Activated naive CD4-positive, alpha-beta T cell treated with anti-CD3 and anti-CD28 coated beads, Interleukin-2, amount 10 ng/mL, durations not matched to agents 7 days and 5 days (primary cell): ENCODE data around the gene GOLIM4.
"Not testable (repeated sequence)": the region's sequence is repeated elsewhere in the genome, so short reads cannot be mapped to it uniquely, and the experiment has no call there.

Experiments used
- CTCF ChIA-PET: fragments of 350-600 bp; sonication (Branson Sonifier 250); formaldehyde crosslinking; loops from one replicate; lab custom pipeline; 2021; ENCODE audit warnings: antibody characterized with exemption; lab: Charles Lee
- DNase-seq: peaks from one replicate; pipeline ENCODE4 v3.0.0-alpha.2; 2020
- H3K27ac Mint-ChIP-seq: one replicate; pipeline ENCODE4 v1.8.0; 2021; ENCODE audit warnings: mild to moderate bottlenecking, moderate library complexity, mixed read lengths
- H3K27me3 Mint-ChIP-seq: one replicate; pipeline ENCODE4 v1.8.0; 2021; ENCODE audit warnings: mild to moderate bottlenecking, mixed read lengths
- H3K36me3 Mint-ChIP-seq: one replicate; pipeline ENCODE4 v1.8.0; 2021; ENCODE audit warnings: mixed read lengths
- H3K4me1 Mint-ChIP-seq: one replicate; pipeline ENCODE4 v1.8.0; 2021; ENCODE audit warnings: mixed read lengths
- H3K4me3 Mint-ChIP-seq: one replicate; pipeline ENCODE4 v1.8.0; 2021; ENCODE audit warnings: mild to moderate bottlenecking, moderate library complexity, mixed read lengths
- H3K9me3 Mint-ChIP-seq: one replicate; pipeline ENCODE4 v1.8.0; 2021; ENCODE audit warnings: mixed read lengths

The GOLIM4 gene, protein sequence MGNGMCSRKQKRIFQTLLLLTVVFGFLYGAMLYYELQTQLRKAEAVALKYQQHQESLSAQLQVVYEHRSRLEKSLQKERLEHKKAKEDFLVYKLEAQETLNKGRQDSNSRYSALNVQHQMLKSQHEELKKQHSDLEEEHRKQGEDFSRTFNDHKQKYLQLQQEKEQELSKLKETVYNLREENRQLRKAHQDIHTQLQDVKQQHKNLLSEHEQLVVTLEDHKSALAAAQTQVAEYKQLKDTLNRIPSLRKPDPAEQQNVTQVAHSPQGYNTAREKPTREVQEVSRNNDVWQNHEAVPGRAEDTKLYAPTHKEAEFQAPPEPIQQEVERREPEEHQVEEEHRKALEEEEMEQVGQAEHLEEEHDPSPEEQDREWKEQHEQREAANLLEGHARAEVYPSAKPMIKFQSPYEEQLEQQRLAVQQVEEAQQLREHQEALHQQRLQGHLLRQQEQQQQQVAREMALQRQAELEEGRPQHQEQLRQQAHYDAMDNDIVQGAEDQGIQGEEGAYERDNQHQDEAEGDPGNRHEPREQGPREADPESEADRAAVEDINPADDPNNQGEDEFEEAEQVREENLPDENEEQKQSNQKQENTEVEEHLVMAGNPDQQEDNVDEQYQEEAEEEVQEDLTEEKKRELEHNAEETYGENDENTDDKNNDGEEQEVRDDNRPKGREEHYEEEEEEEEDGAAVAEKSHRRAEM

DNA sequence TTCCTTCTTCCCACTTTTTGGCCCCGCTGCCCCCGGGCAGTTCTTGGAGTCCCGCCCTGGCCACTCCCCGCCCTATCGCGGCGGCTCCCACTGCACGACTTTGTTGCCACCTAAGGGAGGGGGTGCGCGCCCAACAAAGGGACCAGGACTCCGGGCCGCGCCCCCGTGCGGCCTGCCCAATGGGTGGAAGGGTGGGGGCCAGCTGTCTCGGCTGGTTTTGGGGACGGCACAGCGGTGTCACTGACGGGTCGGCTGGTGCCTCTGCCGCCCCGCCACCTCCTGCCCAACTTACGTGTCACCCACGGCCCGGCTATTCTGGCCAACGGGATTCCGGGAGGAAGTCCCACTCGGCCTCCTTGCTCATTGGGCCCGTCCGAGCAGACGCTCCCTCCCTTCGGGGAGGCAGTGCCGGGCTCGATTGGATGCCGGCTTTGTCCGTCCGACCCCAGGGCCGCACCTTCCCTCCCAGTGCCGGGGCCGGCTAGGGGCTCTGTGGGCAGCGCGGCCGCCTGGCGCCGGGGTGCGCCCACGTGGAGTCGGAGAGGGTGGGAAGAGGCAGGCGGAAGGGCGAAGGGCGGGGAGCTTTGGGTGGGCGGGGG lies at the start of gene GOLIM4:
GOLIM4 (minus strand) TSS at position 314 of the 599 bp plus-strand sequence. CDS start 639 bp downstream, outside the sequence.
- CTCF ChIA-PET, result no interaction called here
- Mint-ChIP-seq H3K27ac (no peak within 1 kb of the TSS), H3K36me3 (no peaks in the 10 kb centered on the region), H3K9me3 (no peaks in the 10 kb centered on the region), H3K27me3 (peaks cover 30% of the 10 kb centered on the region), H3K4me3 (peak within 1 kb of the TSS; percentile 64), H3K4me1 (peaks cover 11% of the 10 kb centered on the region)
- DNase-seq, result peak; percentile 43

DNA sequence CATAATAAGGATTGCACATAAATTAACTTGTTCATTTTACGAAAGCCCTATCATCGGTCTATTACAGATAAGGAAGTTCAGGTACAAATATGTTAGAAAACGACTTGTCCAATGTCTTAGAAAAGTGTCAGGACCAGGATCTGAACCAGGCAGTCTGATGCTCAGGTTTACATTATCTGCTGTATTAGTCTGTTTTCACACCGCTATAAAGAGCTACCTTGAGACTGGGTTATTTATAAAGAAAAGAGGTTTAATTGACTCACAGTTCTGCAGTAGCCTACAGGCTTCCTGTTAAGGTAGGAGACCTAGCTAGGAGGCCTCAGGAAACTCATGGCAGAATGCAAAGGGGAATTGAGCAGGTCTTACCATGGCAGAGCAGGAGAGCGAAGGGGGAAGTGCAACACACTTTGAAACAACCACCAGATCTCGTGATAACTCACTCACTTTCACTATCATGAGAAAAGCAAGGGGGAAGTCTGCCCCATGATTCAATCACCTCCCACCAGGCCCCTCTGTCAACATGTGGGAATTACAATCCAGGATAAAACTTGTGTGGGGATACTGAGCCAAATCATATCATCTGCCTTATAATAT lies 45.8 kb upstream of the GOLIM4 start:
- Mint-ChIP-seq H3K4me3 (no peak overlapping the region), H3K4me1 (no peaks in the 10 kb centered on the region), H3K9me3 (no peaks in the 10 kb centered on the region), H3K27ac (no peak overlapping the region), H3K27me3 (no peaks in the 10 kb centered on the region), H3K36me3 (no peaks in the 10 kb centered on the region)
- CTCF ChIA-PET, result no interaction called here
- DNase-seq, result no peak

DNA sequence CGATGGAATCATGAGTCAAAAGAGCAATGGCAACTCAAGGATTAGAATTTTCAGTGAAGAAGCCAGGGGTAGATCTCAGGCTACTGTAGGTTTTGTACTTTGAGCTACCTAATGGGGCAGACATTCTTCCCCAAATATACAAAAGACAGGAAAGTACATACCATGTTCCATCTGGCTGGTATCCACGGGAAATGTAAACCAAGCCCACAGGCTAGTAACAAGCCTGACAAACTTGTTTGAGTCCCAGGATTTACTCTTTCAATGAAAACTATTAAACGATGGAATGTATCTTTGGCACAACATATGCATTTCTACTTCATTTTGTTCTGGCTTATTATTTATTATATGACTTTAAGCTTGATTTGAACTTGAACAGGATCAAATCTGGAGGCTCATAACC lies 44.2 kb upstream of the GOLIM4 start:
- Mint-ChIP-seq H3K9me3 (no peaks in the 10 kb centered on the region), H3K4me1 (no peaks in the 10 kb centered on the region), H3K4me3 (no peak overlapping the region), H3K36me3 (no peaks in the 10 kb centered on the region), H3K27me3 (no peaks in the 10 kb centered on the region), H3K27ac (no peak overlapping the region)
- DNase-seq, result no peak
- CTCF ChIA-PET, result no interaction called here

DNA sequence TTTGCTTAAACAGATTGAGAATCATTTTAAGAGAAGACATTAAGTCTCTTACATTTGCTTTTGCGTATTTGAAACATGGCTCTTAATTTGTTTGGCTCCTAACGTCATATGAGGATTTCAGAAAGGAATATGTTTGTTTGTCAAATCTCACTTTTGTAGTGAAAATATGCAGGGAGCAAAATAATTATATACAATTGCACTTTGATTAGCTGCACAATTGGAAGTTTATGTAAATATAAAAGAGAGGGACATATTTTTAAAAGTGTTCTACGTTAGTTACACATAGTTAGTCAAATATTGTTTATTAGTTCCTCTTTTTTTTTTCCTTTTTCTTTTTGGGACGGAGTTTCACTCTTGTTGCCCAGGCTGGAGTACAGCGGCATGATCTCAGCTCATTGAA lies 42.7 kb upstream of the GOLIM4 start:
- DNase-seq, result no peak
- Mint-ChIP-seq H3K36me3 (no peaks in the 10 kb centered on the region), H3K27ac (no peak overlapping the region), H3K4me3 (no peak overlapping the region), H3K27me3 (no peaks in the 10 kb centered on the region), H3K4me1 (no peaks in the 10 kb centered on the region), H3K9me3 (no peaks in the 10 kb centered on the region)
- CTCF ChIA-PET, result no interaction called here

DNA sequence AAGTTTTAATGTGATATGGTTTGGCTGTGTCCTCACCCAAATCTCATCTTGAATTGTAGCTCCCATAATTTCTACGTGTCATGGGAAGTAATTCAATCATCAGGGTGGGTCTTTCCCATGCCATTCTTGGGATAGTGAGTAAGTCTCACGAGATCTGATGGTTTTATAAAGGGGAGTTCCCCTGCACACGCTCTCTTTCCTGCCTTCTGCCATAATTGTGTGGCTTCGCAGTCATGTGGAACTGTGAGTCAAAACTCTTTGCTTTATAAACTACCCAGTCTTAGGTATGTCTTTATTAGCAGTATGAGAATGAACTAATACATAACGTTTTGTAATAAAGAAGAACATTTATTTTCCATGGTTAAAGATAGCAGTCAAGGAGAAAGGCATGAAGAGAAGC lies 39.2 kb upstream of the GOLIM4 start:
- H3K9me3 Mint-ChIP-seq, result no peaks in the 10 kb centered on the region
- no peaks in the 10 kb centered on the region for H3K27me3 Mint-ChIP-seq
- H3K4me1 Mint-ChIP-seq, result no peaks in the 10 kb centered on the region
- CTCF ChIA-PET, result no interaction called here
- no peaks in the 10 kb centered on the region for H3K36me3 Mint-ChIP-seq
- H3K27ac Mint-ChIP-seq, result no peak overlapping the region
- DNase-seq, result no peak
- H3K4me3 Mint-ChIP-seq, result no peak overlapping the region

DNA sequence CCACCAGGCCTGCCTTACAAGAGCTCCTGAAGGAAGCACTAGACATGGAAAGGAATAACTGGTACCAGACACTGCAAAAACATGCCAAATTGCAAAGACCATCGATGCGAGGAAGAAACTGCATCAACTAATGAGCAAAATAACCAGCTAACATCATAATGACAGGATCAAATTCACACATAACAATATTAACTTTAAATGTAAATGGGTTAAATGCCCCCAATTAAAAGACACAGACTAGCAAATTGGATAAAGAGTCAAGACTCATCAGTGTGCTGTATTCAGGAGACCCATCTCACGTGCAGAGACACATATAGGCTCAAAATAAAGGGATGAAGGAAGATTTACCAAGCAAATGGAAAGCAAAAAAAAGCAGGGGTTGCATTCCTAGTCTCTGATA lies 34.5 kb upstream of the GOLIM4 start:
- DNase-seq, H3K9me3 Mint-ChIP-seq, CTCF ChIA-PET, H3K4me1 Mint-ChIP-seq, H3K36me3 Mint-ChIP-seq, H3K4me3 Mint-ChIP-seq, H3K27me3 Mint-ChIP-seq, H3K27ac Mint-ChIP-seq: not testable (repeated sequence)

DNA sequence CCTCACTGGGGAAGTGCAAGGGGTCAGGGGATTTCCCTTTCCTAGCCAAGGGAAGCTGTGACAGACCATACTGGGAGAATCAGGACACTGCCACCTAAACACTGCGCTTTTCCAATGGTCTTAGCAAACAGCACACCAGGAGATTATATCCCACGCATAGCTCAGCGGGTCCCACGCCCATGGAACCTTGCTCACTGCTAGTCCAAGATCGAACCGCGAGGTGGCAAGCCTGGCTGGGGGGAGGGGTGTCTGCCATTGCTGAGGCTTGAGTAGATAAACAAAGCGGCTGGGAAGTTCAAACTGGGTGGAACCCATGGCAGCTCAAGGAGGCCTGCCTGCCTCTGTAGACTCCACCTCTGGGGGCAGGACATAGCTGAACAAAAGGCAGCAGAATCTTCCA lies 32.7 kb upstream of the GOLIM4 start:
- H3K9me3 Mint-ChIP-seq, H3K4me3 Mint-ChIP-seq, CTCF ChIA-PET, H3K27me3 Mint-ChIP-seq, DNase-seq, H3K4me1 Mint-ChIP-seq, H3K36me3 Mint-ChIP-seq, H3K27ac Mint-ChIP-seq: not testable (repeated sequence)

DNA sequence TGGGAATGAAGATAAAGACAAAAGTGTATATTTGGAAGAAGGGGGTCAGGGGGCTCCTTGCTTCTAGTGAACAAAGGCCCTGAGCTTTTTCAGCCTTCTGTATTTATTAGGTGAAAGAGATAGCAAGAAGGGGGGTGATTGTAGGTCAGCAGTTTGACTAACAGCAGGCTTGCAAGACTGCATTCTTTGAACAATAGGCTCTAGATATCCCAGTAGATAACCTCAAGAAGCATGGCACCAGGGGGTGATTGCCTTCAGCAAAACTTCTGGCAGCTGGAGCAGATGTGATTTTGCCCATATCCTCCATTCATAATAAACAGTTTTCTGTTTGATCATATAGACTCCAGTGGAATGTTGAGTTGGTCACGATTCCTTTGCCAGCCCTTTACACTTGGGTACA lies 31.7 kb upstream of the GOLIM4 start:
- Mint-ChIP-seq H3K4me1 (no peaks in the 10 kb centered on the region), H3K9me3 (peaks cover 2% of the 10 kb centered on the region), H3K27me3 (no peaks in the 10 kb centered on the region), H3K4me3 (no peak overlapping the region), H3K27ac (no peak overlapping the region), H3K36me3 (no peaks in the 10 kb centered on the region)
- DNase-seq, result no peak
- CTCF ChIA-PET, result no interaction called here

DNA sequence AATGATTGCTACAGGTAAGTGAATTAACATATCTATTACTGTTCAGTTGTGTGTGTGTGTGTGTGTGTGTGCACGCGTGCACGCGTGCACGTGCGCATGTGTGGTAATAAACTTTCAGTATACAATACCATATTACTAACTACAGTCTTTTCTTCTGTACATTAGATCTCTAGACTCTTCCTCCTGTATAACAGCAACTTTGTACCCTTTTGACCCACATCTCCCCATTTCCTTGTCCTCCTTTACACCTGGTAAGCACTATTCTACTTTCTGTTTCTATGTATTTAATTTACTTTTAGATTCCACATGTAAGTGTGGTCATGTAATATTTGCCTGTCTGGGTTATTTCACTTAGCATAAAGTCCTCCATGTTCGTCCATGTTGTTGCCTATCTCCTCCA lies 29.1 kb upstream of the GOLIM4 start:
- DNase-seq, result no peak
- Mint-ChIP-seq H3K36me3 (no peaks in the 10 kb centered on the region), H3K27ac (no peak overlapping the region), H3K27me3 (no peaks in the 10 kb centered on the region), H3K9me3 (peaks cover 2% of the 10 kb centered on the region), H3K4me3 (no peak overlapping the region), H3K4me1 (no peaks in the 10 kb centered on the region)
- CTCF ChIA-PET, result no interaction called here

DNA sequence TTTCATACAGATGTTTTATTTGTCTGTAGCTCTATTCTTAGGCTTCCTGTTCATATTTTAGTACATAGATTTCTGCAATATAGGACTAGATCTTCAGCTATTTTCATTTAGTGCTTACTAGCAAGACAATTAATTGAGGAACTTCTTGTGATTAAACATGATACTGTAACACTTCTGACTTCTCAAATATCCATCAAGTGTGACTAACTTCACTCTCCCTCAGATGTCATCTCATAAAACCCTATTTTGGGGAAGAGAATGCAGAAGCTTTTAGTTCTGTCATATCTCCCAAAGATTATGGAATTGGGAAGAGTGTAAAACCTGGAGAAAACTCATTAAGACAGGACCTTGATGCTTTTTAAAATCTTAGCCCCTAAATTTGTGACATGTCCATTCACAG lies 28.6 kb upstream of the GOLIM4 start:
- no peak overlapping the region for H3K4me3 Mint-ChIP-seq
- CTCF ChIA-PET, result no interaction called here
- DNase-seq, result no peak
- no peak overlapping the region for H3K27ac Mint-ChIP-seq
- H3K27me3 Mint-ChIP-seq, result no peaks in the 10 kb centered on the region
- H3K4me1 Mint-ChIP-seq, result no peaks in the 10 kb centered on the region
- H3K36me3 Mint-ChIP-seq, result no peaks in the 10 kb centered on the region
- peaks cover 2% of the 10 kb centered on the region for H3K9me3 Mint-ChIP-seq

DNA sequence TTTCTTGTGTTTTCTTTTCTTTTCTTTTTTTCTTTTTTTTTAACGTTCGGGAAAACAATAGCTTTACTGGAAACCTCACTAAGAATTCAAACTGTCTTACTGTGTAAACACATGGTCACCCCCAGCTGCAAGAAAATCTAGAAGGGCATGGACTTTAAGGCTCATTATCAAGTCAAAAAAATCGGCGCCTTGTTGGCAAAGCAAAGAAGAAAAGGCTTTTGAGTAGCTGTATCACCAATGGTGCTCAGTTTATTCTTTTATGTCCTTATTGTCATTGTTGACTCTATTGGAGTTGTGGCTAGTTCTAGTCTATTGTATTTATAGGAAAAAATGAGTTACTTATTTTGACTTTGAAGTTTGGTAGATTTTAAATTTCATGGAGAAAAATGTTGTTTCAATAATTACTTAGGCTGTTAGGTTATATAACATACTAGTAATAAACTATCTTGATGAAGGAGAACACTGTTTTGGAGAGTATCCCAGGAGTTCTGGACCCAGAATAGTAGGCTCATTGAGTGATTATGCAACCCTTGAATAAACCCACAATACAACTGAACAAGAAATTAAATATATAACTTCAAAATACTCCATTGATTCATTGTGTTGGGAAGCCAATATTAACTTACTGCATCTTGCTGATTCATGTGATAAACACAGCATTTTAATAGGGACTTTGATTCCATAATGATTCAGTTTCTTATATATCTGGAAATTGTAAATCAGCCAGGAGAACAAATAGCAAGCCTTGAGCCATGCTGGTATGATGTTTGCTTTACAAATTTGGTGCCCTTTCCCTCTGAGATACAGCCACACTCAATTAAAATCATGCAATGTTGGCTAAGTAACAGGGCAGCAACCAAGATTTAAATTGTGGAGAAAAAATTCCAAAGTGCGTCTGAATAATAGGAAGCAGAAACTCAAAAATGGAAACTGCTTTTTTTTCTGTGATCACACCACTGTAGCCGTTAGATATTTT lies 27.8 kb upstream of the GOLIM4 start:
- Mint-ChIP-seq H3K27me3 (no peaks in the 10 kb centered on the region), H3K27ac (no peak overlapping the region), H3K4me1 (no peaks in the 10 kb centered on the region), H3K9me3 (peaks cover 2% of the 10 kb centered on the region), H3K36me3 (no peaks in the 10 kb centered on the region), H3K4me3 (no peak overlapping the region)
- CTCF ChIA-PET, result no interaction called here
- DNase-seq, result no peak

DNA sequence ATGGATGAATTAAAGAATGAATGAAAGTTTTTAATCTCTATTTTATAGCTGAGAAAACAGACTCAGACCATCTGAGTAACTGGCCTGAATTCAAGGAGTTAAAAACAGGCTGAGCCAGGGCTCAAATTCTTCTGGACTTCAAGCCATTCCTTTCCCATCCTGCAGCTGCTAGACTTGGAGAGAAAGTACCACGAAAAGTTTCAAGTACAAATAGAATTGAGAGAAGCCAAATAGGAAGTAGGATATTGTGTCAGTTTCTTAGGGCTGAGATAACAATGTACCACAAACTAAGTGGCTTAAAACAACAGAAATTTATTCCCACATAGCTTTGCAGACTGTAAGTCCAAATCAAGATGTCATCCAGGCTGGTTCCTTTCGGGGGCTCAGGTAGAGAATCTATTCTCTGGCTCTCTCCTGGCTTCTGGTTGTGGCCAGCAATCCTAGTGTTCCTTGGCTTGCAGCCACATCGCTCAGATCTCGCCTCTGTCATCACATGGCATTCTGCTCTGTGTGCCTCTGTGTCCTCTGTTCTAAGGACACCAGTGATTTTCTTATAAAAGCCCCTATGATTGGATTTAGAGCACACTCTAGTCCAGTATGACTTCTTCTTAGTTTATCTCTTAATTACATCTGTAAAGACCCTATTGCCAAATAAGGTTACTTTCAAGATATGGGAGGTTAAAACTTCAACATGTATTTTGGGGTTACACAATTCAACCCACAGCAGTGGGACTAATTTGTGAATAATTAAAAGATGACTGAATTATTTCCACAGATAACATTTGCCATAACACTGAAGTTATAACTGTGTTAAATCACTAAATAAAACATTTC lies 25.7 kb upstream of the GOLIM4 start:
- Mint-ChIP-seq H3K27ac (no peak overlapping the region), H3K9me3 (no peaks in the 10 kb centered on the region), H3K4me3 (no peak overlapping the region), H3K36me3 (no peaks in the 10 kb centered on the region), H3K4me1 (no peaks in the 10 kb centered on the region), H3K27me3 (no peaks in the 10 kb centered on the region)
- DNase-seq, result no peak
- CTCF ChIA-PET, result no interaction called here

DNA sequence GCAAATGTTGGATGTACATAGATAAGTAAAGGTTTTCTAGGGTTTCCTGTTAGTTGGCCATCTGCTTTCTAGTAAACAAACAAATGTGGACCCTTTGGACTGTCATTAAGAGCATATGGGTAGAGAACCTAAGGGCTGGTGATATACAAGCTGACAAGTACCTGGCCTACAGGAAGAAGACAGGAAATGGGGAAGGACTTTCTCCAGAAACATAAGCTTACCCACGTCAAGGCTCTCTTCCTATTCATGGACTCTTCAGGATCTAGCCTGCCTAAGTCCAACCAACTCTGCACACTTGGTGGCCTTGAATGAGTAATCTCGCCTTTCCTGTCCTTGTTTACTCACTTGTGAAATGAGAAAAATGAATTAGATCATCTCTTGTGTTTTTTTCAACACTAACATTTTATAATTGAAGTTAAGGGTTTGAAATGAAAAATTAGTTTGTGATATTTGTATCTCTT lies 22.2 kb upstream of the GOLIM4 start:
- H3K4me1 Mint-ChIP-seq, result no peaks in the 10 kb centered on the region
- H3K4me3 Mint-ChIP-seq, result no peak overlapping the region
- H3K27ac Mint-ChIP-seq, result no peak overlapping the region
- no peaks in the 10 kb centered on the region for H3K9me3 Mint-ChIP-seq
- H3K36me3 Mint-ChIP-seq, result no peaks in the 10 kb centered on the region
- H3K27me3 Mint-ChIP-seq, result no peaks in the 10 kb centered on the region
- no peak for DNase-seq
- CTCF ChIA-PET, result no interaction called here
